ENCODE measurements around the gene TNFRSF18. TPM values are rescaled to one million over a fixed set of nuclear protein-coding genes. Genes with fewer than 3 reads are reported as not detected.
A peak's percentile ranks its signal among the peaks of the same experiment; 100 is the strongest.

Gene TNFRSF18
- total RNA-seq, 2 donors from 2014 or later, result 0.33 to 0.93 TPM

- intact Hi-C loops (cut with DNase I), result no loop called here
- no peak for DNase-seq (ENCODE audit: low spot score)
Measured at GRCh38 chr1:1216770-1217620, 10.6 kb upstream of the TNFRSF18 start.

DNA sequence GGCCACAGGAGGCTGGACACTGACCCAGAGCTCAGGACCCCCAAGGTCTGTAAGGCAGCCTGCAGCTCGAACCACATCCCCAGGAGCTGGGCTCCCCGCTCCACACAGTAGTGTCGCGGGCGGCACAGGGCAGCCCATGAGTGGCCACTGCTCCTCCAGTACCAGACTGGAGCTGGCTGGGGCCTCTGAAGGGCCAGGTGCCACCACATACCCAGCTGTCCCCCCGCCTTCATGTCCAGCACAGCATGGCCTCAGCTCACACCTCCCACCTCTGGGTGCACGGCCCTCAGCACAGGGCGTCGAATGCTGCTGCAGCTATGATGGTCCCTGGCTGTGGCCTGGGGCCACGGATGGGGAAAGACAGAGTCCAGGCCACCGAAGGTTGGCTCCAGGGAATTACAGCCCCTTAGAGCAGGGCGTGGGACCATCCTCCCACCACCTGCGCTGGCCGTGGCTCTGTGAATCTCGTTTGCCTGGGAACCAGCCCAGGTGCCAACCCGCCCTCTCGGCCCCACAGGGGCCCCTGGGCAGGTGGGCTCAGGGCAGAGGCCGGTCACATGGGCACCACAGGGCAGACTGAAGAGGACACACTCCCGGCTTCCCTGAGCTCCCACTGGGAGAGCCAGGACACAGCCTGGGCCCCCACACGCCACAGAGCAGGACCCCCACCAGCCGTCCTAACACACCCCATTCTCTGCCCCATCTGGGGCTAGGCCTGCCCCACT, 9.7 kb upstream of the TNFRSF18 start:
- no peak for DNase-seq (ENCODE audit: low spot score)
- intact Hi-C loops (cut with DNase I), result no loop called here

GRCh38 chr1:1215080-1215676, 8.8 kb upstream of the TNFRSF18 start:
- intact Hi-C loops (cut with DNase I), result no loop called here

DNA sequence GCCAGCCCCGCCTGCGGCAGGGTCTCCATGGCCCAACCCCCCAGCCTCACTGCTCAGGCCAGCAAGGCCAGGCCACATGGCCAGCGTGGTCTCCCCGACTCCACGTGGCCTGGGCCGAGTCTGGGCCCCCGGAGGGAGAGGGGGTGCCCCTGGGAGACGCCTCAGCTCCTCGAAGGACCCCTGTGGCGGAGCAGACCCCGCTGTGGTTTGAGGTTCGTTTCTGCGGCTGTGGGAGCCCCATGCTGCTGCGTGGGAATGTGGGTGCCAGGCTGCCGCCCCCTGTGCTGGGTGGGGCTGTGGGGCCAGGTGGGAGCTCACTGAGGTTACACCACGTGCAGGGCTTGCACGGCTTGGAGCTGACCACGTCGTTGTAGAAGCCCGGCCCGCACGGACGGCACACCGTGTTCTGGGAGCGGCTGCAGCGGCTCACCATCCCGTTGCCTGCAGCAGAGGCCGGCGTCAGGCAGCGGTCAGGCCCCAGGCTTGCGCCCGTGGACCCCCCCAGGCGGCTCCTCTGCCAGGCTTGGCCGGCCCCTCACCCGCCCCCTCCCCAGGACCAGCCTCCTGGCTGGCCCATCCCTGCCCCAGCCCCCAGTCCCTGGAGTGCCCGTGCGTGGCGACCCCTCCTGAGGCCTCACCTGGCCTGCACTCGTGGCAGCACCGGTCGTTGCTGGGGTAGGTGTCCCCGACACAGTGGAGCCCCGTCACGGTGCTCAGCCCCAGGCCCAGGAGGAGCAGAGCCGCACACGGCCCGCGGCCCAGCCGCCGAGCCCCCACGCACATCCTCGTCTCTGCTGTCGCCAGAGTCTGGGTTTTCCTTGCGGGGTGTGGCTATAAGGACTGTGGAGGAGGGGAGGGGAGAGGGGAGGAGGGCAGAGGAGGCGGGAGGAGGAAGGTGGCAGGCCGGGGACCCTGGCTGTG, 7.2 kb upstream of the TNFRSF18 start, which contains the start of gene TNFRSF4:
TNFRSF4 (minus strand) TSS at position 809 of the 921 bp plus-strand sequence; CDS start at position 783, 26 bp downstream.
- intact Hi-C loops (cut with DNase I), result no loop called here

More at GRCh38 chr1:1215080-1215676, 8.8 kb upstream of the TNFRSF18 start:
- no peak for DNase-seq (ENCODE audit: low spot score)

GRCh38 chr1:1212780-1213344, 6.5 kb upstream of the TNFRSF18 start:
- intact Hi-C loops (cut with DNase I), result no loop called here
- no peak for DNase-seq (ENCODE audit: low spot score)

More for the DNA sequence above, 7.2 kb upstream of the TNFRSF18 start, which contains the start of gene TNFRSF4:
- DNase-seq (ENCODE audit: low spot score), result no peak

DNA sequence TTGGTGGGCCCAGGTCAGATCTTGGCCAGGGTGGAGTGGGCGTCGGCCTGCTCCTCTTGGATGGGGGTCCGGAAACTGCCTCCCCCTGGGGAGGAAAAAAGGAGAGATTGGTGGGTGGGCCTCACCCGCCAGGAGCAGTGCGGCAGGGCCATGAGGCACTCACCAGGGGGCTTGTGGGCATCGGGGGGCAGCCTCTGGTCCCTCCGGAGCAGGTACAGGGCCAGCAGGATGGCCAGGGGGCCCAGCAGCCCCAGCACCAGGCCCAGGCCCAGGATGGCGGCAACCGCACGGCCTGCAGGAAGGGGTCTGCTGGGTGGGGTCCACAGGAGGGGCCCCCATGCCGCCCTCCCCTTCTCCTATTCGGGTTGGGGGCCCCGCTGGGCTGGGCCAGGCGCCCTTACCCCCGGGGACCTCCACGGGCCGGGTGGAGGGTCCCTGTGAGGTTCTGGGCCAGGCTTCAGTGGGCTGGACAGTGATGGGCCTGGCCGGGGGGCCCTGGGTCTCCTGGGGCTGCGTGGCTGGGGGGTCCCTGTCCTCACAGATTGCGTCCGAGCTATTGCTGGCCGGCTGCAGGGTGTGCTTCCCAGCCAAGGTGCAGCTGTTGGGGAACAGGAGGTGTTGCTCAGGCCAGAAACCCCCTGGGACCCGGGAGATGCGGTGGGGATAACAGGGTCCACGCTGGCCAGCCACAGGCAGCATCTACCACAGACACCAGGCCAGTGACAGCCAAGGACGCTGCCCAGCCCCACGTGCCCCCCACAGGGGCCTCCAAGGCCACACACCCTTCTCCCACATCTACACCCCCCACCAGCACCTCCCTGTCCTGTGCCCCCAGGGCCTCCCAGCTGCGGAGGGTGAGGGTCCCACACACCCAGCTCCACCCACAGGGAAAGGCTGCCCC, 5.4 kb upstream of the TNFRSF18 start:
- no peak for DNase-seq (ENCODE audit: low spot score)
- intact Hi-C loops (cut with DNase I), result no loop called here

GRCh38 chr1:1210726-1211540, 4.5 kb upstream of the TNFRSF18 start:
- DNase-seq (ENCODE audit: low spot score), result peak; percentile 62
- intact Hi-C loops (cut with DNase I), result no loop called here

- intact Hi-C loops (cut with DNase I), result no loop called here
- DNase-seq (ENCODE audit: low spot score), result peak; percentile 80
Measured at GRCh38 chr1:1208713-1209433, 2.5 kb upstream of the TNFRSF18 start.

DNA sequence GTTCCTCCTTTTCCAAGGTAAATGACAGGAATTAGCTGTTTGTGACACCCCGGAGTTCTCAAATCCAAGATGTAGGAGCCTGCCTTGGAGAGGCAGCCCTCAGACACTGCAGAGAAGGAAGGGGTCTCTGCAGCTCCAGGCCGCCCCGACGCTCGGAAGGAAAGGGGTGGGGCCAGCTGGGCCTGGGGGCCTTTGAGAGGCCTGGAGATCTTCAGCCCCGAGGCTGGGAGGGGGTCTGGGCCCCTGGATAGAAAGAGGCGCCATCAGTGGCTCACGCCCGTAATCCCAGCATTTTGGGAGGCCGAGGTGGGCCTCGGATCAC, 1.1 kb upstream of the TNFRSF18 start:
- DNase-seq (ENCODE audit: low spot score), result peak; percentile 69
- intact Hi-C loops (cut with DNase I), result no loop called here

- DNase-seq (ENCODE audit: low spot score), result peak; percentile 67
- intact Hi-C loops (cut with DNase I), result no loop called here
Measured at GRCh38 chr1:1206966-1207531, 657 bp upstream of the TNFRSF18 start.

DNA sequence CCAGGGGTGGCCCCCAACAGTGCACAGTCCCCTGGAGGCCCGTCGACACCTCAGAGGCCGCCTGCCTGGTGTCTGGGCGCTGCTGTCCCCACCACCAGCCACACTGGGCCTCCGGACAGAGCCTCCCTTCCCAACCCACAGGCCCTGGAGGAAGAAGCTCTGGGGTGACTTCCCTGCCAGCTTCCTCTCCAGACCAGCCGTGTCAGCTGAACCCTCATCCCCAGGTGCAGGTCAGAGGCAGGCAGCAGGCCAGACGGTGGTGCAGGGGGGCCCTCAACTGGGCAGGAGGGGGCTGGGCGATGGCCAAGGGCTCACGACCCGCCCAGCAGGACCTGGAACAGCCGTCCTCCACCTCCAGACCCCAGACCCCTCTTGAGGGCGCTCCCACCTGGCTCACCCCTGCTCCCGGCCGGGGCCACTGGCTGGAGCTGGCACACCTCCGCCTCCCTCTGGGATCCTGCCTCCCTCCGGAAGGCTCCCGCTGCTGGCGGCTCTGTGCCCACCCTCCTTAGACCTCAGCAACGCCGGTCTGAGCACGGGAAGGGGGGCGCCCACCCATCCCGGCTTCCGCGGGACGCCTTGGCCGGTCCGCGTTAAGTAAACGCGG, 520 bp downstream of the TNFRSF18 start:
- DNase-seq (ENCODE audit: low spot score), result no peak
- intact Hi-C loops (cut with DNase I), result no loop called here

DNA sequence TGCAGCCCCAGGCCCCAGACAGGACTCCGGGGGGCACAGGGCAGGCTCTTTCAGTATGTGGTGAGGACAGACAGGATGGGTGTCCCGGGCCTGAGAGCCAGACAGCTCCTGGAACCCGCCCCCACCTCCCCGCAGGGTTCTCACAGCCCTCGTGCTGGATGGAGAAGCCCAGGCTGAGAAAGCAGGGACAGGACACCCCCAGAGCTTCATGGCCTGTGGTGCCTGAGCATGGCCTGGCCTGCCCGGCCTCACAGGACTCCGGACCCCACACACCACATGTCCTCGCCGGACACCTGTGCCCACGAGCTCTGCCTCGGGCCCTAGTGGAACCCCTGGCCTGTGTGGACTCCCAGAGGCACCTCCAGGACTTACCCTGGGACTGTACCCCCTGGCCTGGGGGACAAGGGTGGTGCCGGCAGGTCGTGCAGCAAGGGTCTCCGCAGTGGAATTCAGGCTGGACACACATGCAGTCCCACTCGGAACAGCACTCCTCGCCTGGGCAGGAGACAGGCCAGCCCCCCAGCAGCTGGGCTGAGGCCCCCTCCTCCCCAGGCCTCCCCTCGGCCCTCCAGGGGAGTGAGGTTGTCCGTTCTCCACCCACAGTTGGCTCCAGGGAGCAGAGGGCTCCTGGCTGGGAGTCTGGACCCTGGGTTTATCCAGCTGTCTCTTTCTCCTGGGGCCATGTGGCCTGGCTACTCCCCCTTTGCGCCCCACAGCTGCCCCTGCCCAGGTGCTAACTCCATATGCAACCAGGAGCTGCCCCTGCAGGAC, 1.2 kb downstream of the TNFRSF18 start:
- no peak for DNase-seq (ENCODE audit: low spot score)
- intact Hi-C loops (cut with DNase I), result no loop called here

DNA sequence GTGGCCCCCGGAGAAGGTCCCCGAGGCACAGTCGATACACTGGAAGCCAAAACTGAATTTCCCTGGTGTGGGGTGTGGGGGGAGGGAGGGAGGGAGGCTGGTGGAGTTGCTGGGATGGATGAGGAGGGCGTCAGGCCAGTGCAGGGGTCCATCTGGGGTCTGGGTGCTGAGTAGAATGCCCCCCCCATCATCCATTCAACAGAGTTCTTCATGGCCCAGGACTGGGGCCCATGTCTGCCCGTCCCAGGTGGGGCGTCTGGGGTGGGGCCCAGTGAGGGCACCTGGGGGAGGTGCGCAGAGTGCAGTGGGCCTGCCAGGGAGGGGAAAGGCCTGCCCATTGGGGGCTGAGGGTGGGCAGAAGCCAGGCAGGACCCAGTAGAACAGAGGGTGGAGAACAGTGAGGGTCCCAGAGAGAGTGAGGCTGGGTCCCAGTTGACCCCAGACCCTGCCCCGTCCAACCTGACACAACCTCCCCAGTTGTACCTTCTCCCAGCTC, 1.9 kb downstream of the TNFRSF18 start:
- no peak for DNase-seq (ENCODE audit: low spot score)
- intact Hi-C loops (cut with DNase I), result no loop called here

DNA sequence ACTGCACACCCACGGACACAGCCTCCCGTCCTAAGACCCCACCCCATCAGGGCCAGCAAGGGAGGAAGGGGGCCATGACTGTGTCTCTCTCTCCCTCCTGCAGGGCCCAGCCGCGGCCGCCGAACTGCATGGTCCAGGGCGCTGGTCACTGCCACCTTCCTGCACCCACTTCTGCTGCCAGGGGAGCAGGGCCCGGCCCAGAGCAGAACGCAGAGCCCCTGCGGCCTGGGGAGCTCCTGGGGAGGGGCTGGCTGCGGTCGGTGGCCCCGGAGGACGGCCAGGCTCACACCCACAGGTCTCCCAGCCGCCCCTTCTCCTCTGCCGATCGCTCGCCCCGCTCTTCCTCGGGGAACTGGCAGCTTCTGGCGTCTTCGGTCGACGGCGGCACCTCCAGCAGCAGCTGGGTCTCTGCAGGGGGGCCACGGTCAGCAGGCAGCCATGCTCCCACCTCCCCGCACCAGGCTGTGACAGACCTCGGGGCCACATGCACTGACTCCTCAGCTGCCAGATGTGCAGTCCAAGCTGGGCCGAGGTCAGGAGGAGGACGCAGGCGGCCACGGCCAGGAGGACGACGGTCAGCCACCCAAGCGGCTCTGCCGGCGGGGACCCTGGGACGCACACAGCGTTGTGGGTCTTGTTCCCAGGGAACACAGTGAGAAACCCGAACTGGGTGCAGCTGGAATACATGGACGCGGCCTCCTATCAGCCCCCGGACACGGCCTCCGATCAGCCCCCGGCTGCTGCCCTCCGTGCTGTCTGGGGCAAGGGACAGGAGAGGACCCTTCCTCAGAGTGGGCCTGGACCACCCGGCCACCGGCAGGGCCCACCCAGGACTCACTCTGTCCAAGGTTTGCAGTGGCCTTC, 2.6 kb downstream of the TNFRSF18 start:
- intact Hi-C loops (cut with DNase I), result no loop called here
- no peak for DNase-seq (ENCODE audit: low spot score)

Data from posterior vena cava (tissue), 2 donors.